NCI-H2081 (cell line): Measurements from ENCODE around the gene CCNJL.
A peak's percentile ranks its signal among the peaks of the same experiment; 100 is the strongest.
"Not testable (repeated sequence)": the region's sequence is repeated elsewhere in the genome, so short reads cannot be mapped to it uniquely, and the experiment has no call there.

Experiments
- DNase-seq, 2 experiments: peaks; one replicate each; lab custom pipeline; 2025; lab: John Stamatoyannopoulos, UW

Gene CCNJL

GRCh38 chr5:160312134-160312959, at the start of gene CCNJL:
Gene CCNJL, minus strand, starts transcription at chr5:160312564. Its CDS starts 641 bp downstream, at chr5:160311923.
- peak; percentile 88 to 91 for DNase-seq

- no peak for DNase-seq
Observed at GRCh38 chr5:160361624-160362228, 49.4 kb upstream of the CCNJL start.

- DNase-seq = no peak
Observed at GRCh38 chr5:160360310-160360709, 47.9 kb upstream of the CCNJL start.

GRCh38 chr5:160359816-160360215, 47.5 kb upstream of the CCNJL start:
- no peak for DNase-seq

- DNase-seq = no peak
Observed at GRCh38 chr5:160359242-160359641, 46.9 kb upstream of the CCNJL start.

- DNase-seq = no peak
Observed at GRCh38 chr5:160357861-160358411, 45.6 kb upstream of the CCNJL start.

- no peak for DNase-seq
Observed at GRCh38 chr5:160357394-160357793, 45.0 kb upstream of the CCNJL start.

- no peak for DNase-seq
Observed at GRCh38 chr5:160356550-160357347, 44.4 kb upstream of the CCNJL start.

- no peak for DNase-seq
Observed at GRCh38 chr5:160354666-160355065, 42.3 kb upstream of the CCNJL start.

GRCh38 chr5:160353379-160353778, 41.0 kb upstream of the CCNJL start:
- DNase-seq = no peak

GRCh38 chr5:160352308-160352707, 39.9 kb upstream of the CCNJL start:
- no peak for DNase-seq

GRCh38 chr5:160349935-160350303, 37.6 kb upstream of the CCNJL start:
- DNase-seq = no peak

- no peak for DNase-seq
Observed at GRCh38 chr5:160349249-160349934, 37.0 kb upstream of the CCNJL start.

- no peak for DNase-seq
Observed at GRCh38 chr5:160348080-160348479, 35.7 kb upstream of the CCNJL start.

- no peak for DNase-seq
Observed at GRCh38 chr5:160347448-160347847, 35.1 kb upstream of the CCNJL start.

GRCh38 chr5:160342413-160342941, 30.1 kb upstream of the CCNJL start:
- no peak for DNase-seq

- DNase-seq = no peak
Observed at GRCh38 chr5:160341309-160341870, 29.0 kb upstream of the CCNJL start.

- DNase-seq = not testable (repeated sequence)
Observed at GRCh38 chr5:160340513-160340912, 28.1 kb upstream of the CCNJL start.

GRCh38 chr5:160339406-160340130, 27.2 kb upstream of the CCNJL start:
- DNase-seq = no peak

GRCh38 chr5:160334716-160335115, 22.4 kb upstream of the CCNJL start:
- not testable (repeated sequence) for DNase-seq

GRCh38 chr5:160333721-160334120, 21.4 kb upstream of the CCNJL start:
- no peak for DNase-seq
